Mesothelial cell of epicardium (in vitro differentiated cells): Measurements from ENCODE around the gene FTO. TPM values are rescaled to one million over a fixed set of nuclear protein-coding genes. Genes with fewer than 3 reads are reported as not detected.

Experiments
- DNase-seq, 2 experiments: peaks; one replicate each; pipeline ENCODE4 v3.0.0; 2021; ENCODE audit warnings: low spot score in 2 of 2; ENCODE audit not compliant: unreplicated experiment in 2 of 2
- H3K27ac Mint-ChIP-seq: 2 replicates; pipeline ENCODE4 v1.8.0; 2021; ENCODE audit warnings: mixed read lengths
- H3K27me3 Mint-ChIP-seq: 2 replicates; pipeline ENCODE4 v1.8.0; 2021; ENCODE audit warnings: low read depth, mixed read lengths
- H3K36me3 Mint-ChIP-seq: 2 replicates; pipeline ENCODE4 v1.8.0; 2021; ENCODE audit warnings: mixed read lengths
- H3K4me1 Mint-ChIP-seq: 2 replicates; pipeline ENCODE4 v1.8.0; 2021; ENCODE audit warnings: mixed read lengths
- H3K4me3 Mint-ChIP-seq: 2 replicates; pipeline ENCODE4 v1.8.0; 2021; ENCODE audit warnings: mild to moderate bottlenecking, moderate library complexity, mixed read lengths
- H3K9me3 Mint-ChIP-seq: 2 replicates; pipeline ENCODE4 v1.8.0; 2021; ENCODE audit warnings: mixed read lengths
- total RNA-seq: library from RNA; stranded (reverse); gene quantifications from 3 replicates; pipeline ENCODE4 v1.2.1, GENCODE V29; 2021
- TF ChIP-seq, protein P1 (sequence below): fragments of 200-600 bp; sonication (generic); IDR thresholded peaks from one replicate; pipeline ENCODE4 v1.5.0; 2021; ENCODE audit warnings: antibody characterized with exemption; ENCODE audit not compliant: unreplicated experiment

Gene FTO
- total RNA-seq, 1 donor from 2014 or later: 103 TPM

DNA sequence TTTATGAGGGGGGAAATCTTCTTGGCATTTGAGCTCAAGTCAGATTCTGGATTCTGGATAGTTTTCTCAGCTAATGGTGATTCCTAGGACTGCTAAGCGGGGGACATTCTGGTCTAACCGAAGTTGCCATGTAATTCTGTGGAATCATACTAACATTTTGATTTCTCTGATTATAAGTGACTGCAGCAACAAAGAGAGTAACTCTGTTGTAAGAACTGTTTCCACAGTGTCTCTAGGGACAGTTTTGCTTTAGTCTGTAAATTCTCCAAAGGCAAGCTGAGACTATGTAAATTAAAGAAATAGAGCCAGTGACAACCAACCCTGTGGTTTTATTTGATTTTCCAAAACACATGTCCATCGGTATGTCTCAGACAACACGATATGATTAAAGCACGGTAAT is 296.4 kb downstream of the FTO start:
- Mint-ChIP-seq H3K9me3 (peaks cover 4% of the 10 kb centered on the region), H3K27ac (no peak overlapping the region), H3K4me3 (no peak overlapping the region), H3K4me1 (peaks cover 23% of the 10 kb centered on the region), H3K36me3 (peaks cover 3% of the 10 kb centered on the region), H3K27me3 (no peaks in the 10 kb centered on the region)
- TF ChIP-seq, protein P1, sequence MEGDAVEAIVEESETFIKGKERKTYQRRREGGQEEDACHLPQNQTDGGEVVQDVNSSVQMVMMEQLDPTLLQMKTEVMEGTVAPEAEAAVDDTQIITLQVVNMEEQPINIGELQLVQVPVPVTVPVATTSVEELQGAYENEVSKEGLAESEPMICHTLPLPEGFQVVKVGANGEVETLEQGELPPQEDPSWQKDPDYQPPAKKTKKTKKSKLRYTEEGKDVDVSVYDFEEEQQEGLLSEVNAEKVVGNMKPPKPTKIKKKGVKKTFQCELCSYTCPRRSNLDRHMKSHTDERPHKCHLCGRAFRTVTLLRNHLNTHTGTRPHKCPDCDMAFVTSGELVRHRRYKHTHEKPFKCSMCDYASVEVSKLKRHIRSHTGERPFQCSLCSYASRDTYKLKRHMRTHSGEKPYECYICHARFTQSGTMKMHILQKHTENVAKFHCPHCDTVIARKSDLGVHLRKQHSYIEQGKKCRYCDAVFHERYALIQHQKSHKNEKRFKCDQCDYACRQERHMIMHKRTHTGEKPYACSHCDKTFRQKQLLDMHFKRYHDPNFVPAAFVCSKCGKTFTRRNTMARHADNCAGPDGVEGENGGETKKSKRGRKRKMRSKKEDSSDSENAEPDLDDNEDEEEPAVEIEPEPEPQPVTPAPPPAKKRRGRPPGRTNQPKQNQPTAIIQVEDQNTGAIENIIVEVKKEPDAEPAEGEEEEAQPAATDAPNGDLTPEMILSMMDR: no peak
- DNase-seq: no peak

GRCh38 chr16:54006693-54007092 is 302.7 kb downstream of the FTO start:
- Mint-ChIP-seq H3K4me3 (no peak overlapping the region), H3K9me3 (peaks cover 8% of the 10 kb centered on the region), H3K27ac (no peak overlapping the region), H3K4me1 (no peaks in the 10 kb centered on the region), H3K27me3 (no peaks in the 10 kb centered on the region), H3K36me3 (peaks cover 6% of the 10 kb centered on the region)
- TF ChIP-seq, protein P1: no peak
- DNase-seq: no peak

DNA sequence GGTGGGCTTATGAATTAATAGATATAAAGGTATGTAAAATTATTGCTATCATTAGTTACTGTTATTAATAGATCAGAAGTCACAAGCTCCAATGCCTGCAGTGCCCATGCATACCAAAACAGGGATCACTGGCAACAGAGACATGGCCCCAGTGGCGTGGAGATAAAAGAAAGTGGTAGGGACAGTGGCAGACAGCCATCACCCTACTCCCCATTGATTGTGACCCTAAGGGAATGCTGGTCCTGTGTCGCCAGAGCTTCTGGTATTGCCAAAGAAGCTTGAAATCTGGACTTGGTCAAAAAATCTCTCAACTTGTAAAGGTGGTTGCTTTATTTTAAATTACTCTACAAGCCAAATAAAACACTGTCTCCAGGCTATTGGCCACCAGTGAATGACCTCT is 303.5 kb downstream of the FTO start:
- no peak for DNase-seq
- no peaks in the 10 kb centered on the region for H3K4me1 Mint-ChIP-seq
- no peak overlapping the region for H3K4me3 Mint-ChIP-seq
- TF ChIP-seq, protein P1: no peak
- H3K27ac Mint-ChIP-seq: no peak overlapping the region
- no peaks in the 10 kb centered on the region for H3K27me3 Mint-ChIP-seq
- H3K36me3 Mint-ChIP-seq: peaks cover 11% of the 10 kb centered on the region
- peaks cover 15% of the 10 kb centered on the region for H3K9me3 Mint-ChIP-seq

- no peak for DNase-seq
- Mint-ChIP-seq H3K9me3 (peaks cover 32% of the 10 kb centered on the region), H3K36me3 (peaks cover 28% of the 10 kb centered on the region), H3K27me3 (no peaks in the 10 kb centered on the region), H3K4me1 (no peaks in the 10 kb centered on the region), H3K4me3 (no peak overlapping the region), H3K27ac (no peak overlapping the region)
- TF ChIP-seq, protein P1: no peak
Measured at GRCh38 chr16:54009464-54010176, 305.7 kb downstream of the FTO start.

DNA sequence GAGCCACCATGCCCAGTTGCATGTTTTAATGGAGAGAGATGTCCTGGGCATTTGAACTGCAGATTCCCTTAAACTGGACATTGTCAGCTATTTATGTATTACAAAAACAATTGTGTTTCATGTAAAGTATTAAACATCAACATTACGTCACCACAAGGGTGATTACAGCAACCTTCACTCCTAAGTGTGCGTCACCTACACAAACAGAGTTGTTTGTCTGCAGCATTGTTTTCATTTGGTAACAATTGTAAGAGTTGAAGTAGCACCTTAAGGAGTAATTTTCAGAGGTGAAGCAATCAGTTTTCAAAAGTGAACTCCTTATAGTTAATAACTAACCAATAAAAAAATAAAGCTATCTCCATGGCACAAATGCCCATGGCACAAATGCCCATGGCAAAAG is 311.2 kb downstream of the FTO start:
- Mint-ChIP-seq H3K4me3 (no peak overlapping the region), H3K36me3 (peaks cover 27% of the 10 kb centered on the region)
- TF ChIP-seq, protein P1: no peak

More for the DNA sequence above, 311.2 kb downstream of the FTO start:
- Mint-ChIP-seq H3K4me1 (no peaks in the 10 kb centered on the region), H3K27me3 (no peaks in the 10 kb centered on the region), H3K27ac (no peak overlapping the region), H3K9me3 (peaks cover 39% of the 10 kb centered on the region)
- DNase-seq: no peak
